Liver (tissue), 3 donors: ENCODE results near the gene DEFB121.

Source experiments
- EGR1 ChIP-seq, 2 donors: IDR thresholded peaks; 2 replicates each; pipeline ENCODE4 v1.6.1; 2016 to 2018; ENCODE audit warnings: antibody characterized with exemption in 2 of 2, low read depth in 2 of 2
- FOXA2 ChIP-seq: IDR thresholded peaks from 2 replicates; pipeline ENCODE4 v1.6.1; 2016; ENCODE audit warnings: antibody characterized with exemption
- JUND ChIP-seq, 2 donors: IDR thresholded peaks; 2 replicates each; pipeline ENCODE4 v1.6.1; 2016; ENCODE audit warnings: antibody characterized with exemption in 2 of 2
- RAD21 ChIP-seq, 2 donors: IDR thresholded peaks; 2 replicates each; pipeline ENCODE4 v1.6.1; 2016; ENCODE audit warnings: antibody characterized with exemption in 2 of 2, mild to moderate bottlenecking in 2 of 2
- RXRA ChIP-seq, 2 donors: IDR thresholded peaks; 2 replicates each; pipeline ENCODE4 v1.6.1; 2017 to 2018; ENCODE audit warnings: antibody characterized with exemption in 2 of 2, mild to moderate bottlenecking in 1 of 2
- TAF1 ChIP-seq: conservative IDR thresholded peaks from 2 replicates; pipeline ENCODE4 v1.6.1; 2016; ENCODE audit warnings: antibody characterized with exemption, mild to moderate bottlenecking
- YY1 ChIP-seq: IDR thresholded peaks from 2 replicates; pipeline ENCODE4 v1.6.1; 2016; ENCODE audit warnings: antibody characterized with exemption, mild to moderate bottlenecking
- TF ChIP-seq, protein P1 (sequence below): fragments of 150-350 bp; IDR thresholded peaks from 2 replicates; pipeline ENCODE4 v1.5.1; 2017; ENCODE audit warnings: improper control_type of control experiment, low read depth, low read length; ENCODE audit not compliant: missing input control
- TF ChIP-seq, protein P2 (sequence below): IDR thresholded peaks from 2 replicates; pipeline ENCODE4 v1.6.1; 2016; ENCODE audit warnings: antibody characterized with exemption
- TF ChIP-seq, protein P3 (sequence below): IDR thresholded peaks from 2 replicates; pipeline ENCODE4 v1.6.1; 2016; ENCODE audit warnings: antibody characterized with exemption
- TF ChIP-seq, protein P4 (sequence below): IDR thresholded peaks from 2 replicates; pipeline ENCODE4 v1.6.1; 2016; ENCODE audit warnings: antibody characterized with exemption, mild to moderate bottlenecking
- TF ChIP-seq, protein P5 (sequence below): IDR thresholded peaks from 2 replicates; pipeline ENCODE4 v1.6.1; 2016; ENCODE audit warnings: antibody characterized with exemption
- donor health status: healthy.
- donor health status: healthy.

DNA sequence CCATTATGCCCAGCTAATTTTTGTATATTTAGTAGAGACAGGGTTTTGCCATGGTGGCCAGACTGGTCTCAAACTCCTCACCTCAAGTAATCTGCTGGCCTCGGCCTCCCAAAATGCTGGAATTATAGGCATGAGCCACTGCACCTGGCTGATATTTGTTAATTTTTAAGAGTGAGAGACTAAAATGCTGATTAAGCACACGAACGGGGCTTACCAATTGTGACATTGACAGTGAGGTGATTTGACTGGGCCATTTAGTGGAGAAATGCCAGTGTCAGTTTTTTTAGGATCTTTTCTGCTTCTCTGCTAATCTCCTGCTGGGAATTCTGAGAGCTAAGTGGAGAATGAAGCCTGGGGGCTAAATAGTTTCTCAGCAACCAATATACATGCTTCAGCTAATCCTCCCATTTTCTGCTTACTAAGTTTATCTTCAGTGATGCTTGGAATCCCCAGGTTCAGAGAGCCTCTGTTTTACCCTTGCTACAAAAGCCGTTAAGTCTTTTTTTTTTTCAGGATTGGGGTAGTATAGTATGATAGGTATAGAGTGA, 24.6 kb upstream of the DEFB121 start:
- TF ChIP-seq, protein P1, sequence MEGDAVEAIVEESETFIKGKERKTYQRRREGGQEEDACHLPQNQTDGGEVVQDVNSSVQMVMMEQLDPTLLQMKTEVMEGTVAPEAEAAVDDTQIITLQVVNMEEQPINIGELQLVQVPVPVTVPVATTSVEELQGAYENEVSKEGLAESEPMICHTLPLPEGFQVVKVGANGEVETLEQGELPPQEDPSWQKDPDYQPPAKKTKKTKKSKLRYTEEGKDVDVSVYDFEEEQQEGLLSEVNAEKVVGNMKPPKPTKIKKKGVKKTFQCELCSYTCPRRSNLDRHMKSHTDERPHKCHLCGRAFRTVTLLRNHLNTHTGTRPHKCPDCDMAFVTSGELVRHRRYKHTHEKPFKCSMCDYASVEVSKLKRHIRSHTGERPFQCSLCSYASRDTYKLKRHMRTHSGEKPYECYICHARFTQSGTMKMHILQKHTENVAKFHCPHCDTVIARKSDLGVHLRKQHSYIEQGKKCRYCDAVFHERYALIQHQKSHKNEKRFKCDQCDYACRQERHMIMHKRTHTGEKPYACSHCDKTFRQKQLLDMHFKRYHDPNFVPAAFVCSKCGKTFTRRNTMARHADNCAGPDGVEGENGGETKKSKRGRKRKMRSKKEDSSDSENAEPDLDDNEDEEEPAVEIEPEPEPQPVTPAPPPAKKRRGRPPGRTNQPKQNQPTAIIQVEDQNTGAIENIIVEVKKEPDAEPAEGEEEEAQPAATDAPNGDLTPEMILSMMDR: no peak
- TF ChIP-seq, protein P2, sequence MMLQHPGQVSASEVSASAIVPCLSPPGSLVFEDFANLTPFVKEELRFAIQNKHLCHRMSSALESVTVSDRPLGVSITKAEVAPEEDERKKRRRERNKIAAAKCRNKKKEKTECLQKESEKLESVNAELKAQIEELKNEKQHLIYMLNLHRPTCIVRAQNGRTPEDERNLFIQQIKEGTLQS: no peak
- TF ChIP-seq, protein P3, sequence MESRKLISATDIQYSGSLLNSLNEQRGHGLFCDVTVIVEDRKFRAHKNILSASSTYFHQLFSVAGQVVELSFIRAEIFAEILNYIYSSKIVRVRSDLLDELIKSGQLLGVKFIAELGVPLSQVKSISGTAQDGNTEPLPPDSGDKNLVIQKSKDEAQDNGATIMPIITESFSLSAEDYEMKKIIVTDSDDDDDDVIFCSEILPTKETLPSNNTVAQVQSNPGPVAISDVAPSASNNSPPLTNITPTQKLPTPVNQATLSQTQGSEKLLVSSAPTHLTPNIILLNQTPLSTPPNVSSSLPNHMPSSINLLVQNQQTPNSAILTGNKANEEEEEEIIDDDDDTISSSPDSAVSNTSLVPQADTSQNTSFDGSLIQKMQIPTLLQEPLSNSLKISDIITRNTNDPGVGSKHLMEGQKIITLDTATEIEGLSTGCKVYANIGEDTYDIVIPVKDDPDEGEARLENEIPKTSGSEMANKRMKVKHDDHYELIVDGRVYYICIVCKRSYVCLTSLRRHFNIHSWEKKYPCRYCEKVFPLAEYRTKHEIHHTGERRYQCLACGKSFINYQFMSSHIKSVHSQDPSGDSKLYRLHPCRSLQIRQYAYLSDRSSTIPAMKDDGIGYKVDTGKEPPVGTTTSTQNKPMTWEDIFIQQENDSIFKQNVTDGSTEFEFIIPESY: no peak
- TF ChIP-seq RAD21 (IDR thresholded peaks at IDR 0.05): no peak
- no peak for TF ChIP-seq JUND (IDR thresholded peaks at IDR 0.05)
- no peak for TF ChIP-seq TAF1
- TF ChIP-seq FOXA2: no peak
- TF ChIP-seq, protein P4, sequence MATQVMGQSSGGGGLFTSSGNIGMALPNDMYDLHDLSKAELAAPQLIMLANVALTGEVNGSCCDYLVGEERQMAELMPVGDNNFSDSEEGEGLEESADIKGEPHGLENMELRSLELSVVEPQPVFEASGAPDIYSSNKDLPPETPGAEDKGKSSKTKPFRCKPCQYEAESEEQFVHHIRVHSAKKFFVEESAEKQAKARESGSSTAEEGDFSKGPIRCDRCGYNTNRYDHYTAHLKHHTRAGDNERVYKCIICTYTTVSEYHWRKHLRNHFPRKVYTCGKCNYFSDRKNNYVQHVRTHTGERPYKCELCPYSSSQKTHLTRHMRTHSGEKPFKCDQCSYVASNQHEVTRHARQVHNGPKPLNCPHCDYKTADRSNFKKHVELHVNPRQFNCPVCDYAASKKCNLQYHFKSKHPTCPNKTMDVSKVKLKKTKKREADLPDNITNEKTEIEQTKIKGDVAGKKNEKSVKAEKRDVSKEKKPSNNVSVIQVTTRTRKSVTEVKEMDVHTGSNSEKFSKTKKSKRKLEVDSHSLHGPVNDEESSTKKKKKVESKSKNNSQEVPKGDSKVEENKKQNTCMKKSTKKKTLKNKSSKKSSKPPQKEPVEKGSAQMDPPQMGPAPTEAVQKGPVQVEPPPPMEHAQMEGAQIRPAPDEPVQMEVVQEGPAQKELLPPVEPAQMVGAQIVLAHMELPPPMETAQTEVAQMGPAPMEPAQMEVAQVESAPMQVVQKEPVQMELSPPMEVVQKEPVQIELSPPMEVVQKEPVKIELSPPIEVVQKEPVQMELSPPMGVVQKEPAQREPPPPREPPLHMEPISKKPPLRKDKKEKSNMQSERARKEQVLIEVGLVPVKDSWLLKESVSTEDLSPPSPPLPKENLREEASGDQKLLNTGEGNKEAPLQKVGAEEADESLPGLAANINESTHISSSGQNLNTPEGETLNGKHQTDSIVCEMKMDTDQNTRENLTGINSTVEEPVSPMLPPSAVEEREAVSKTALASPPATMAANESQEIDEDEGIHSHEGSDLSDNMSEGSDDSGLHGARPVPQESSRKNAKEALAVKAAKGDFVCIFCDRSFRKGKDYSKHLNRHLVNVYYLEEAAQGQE: no peak
- no peak for TF ChIP-seq EGR1 (IDR thresholded peaks at IDR 0.05; ENCODE audit: low read depth in 2 of 2)
- no peak for TF ChIP-seq RXRA (IDR thresholded peaks at IDR 0.05)
- TF ChIP-seq YY1: no peak
- TF ChIP-seq, protein P5, sequence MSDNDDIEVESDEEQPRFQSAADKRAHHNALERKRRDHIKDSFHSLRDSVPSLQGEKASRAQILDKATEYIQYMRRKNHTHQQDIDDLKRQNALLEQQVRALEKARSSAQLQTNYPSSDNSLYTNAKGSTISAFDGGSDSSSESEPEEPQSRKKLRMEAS: no peak
